H1 (cell line): Measurements from ENCODE around the gene NAALADL1. TPM values are rescaled to one million over a fixed set of nuclear protein-coding genes. Genes with fewer than 3 reads are reported as not detected.

Experiments used
- CHD7 ChIP-seq: fragments of 300-600 bp; sonication (generic); IDR thresholded peaks from 2 replicates; pipeline ENCODE4 v1.7.1; 2012; ENCODE audit warnings: low read length, moderate library complexity, mild to moderate bottlenecking, inconsistent platforms; ENCODE audit not compliant: insufficient replicate concordance
- CREB1 ChIP-seq: IDR thresholded peaks from 2 replicates; pipeline ENCODE4 v1.6.1; 2012; ENCODE audit warnings: inconsistent platforms
- EP300 ChIP-seq, 2 experiments: IDR thresholded peaks; 1 replicate in 1 of 2; 2 replicates in 1 of 2; pipeline ENCODE4 v1.6.1; 2011 to 2012; ENCODE audit warnings: low read depth in 2 of 2, low read length in 2 of 2, mild to moderate bottlenecking in 2 of 2, borderline replicate concordance in 1 of 2, inconsistent platforms in 1 of 2, moderate library complexity in 1 of 2
- HDAC2 ChIP-seq, 2 experiments: fragments of 300-600 bp in 1 of 2; sonication (generic) in 1 of 2; IDR thresholded peaks; 2 replicates each; pipeline ENCODE4 v1.6.1; 2011 to 2012; ENCODE audit warnings: low read depth in 2 of 2, low read length in 2 of 2, mild to moderate bottlenecking in 2 of 2, moderate library complexity in 2 of 2, borderline replicate concordance in 1 of 2, inconsistent platforms in 1 of 2
- MAFK ChIP-seq: IDR thresholded peaks from 2 replicates; pipeline ENCODE4 v1.6.1; 2012; ENCODE audit warnings: low read depth, mild to moderate bottlenecking, improper control_type of control experiment, low read length
- POLR2A ChIP-seq, 2 experiments: IDR thresholded peaks; 1 replicate in 1 of 2; 2 replicates in 1 of 2; pipeline ENCODE4 v1.6.1; 2011; ENCODE audit warnings: low read depth in 2 of 2, low read length in 2 of 2, mild to moderate bottlenecking in 2 of 2; ENCODE audit errors: control extremely low read depth in 1 of 2
- SIN3A ChIP-seq, 2 experiments: IDR thresholded peaks in 1 of 2; conservative IDR thresholded peaks in 1 of 2; 2 replicates each; pipeline ENCODE4 v1.6.1; 2011 to 2012; ENCODE audit warnings: low read length in 2 of 2, improper control_type of control experiment in 1 of 2, low read depth in 1 of 2, mild to moderate bottlenecking in 1 of 2
- SIRT6 ChIP-seq: IDR thresholded peaks from one replicate; pipeline ENCODE4 v1.7.1; 2012; ENCODE audit warnings: low read length, inconsistent platforms
- SP4 ChIP-seq: IDR thresholded peaks from 2 replicates; pipeline ENCODE4 v1.6.1; 2012; ENCODE audit warnings: low read length, inconsistent platforms
- TEAD4 ChIP-seq: IDR thresholded peaks from 2 replicates; pipeline ENCODE4 v1.6.1; 2012; ENCODE audit warnings: low read depth, low read length, inconsistent platforms, mixed read lengths
- polyA plus RNA-seq, 7 experiments: library from polyadenylated mRNA; depleted of rRNA in 3 of 7; stranded (reverse) in 5 of 7; unstranded in 2 of 7; fragments of >200 nt in 5 of 7; fragments of 200-250 nt in 2 of 7; gene quantifications; 1 replicate in 5 of 7; 2 replicates in 1 of 7; 4 replicates in 1 of 7; pipeline versions ENCODE4 v1.2.1 to v1.2.3, GENCODE V29; 2011 to 2013; ENCODE audit warnings: missing spikeins in 2 of 7, mixed read lengths in 2 of 7
- total RNA-seq: library from RNA; stranded (reverse); fragmentation: NEBNext Ultra II Directional; extraction: Animal tissue kit (Norgen Biotek cat#: 25700); gene quantifications from 2 replicates; pipeline ENCODE4 v1.2.1, GENCODE V29; 2021

The NAALADL1 gene
- total and polyA plus RNA-seq, 2 of the 8 experiments (the other 6 are each of a cell fraction or from before 2014, with no cell fraction given): 7.5 to 9.9 TPM

- TF ChIP-seq POLR2A (IDR thresholded peaks at IDR 0.05; ENCODE audit: control extremely low read depth in 1 of 2, low read depth in 2 of 2, low read length in 2 of 2) (peak; percentile 75 to 86), SIRT6 (no peak), CREB1 (peak; percentile 72), MAFK (no peak), CHD7 (no peak), TEAD4 (peak; percentile 51; the same call in 1 of the 2 replicates), SP4 (peak; percentile 55; the same call in 1 of the 2 replicates), SIN3A (conservative IDR thresholded peaks at IDR 0.05 in 1 of 2, IDR thresholded peaks at IDR 0.05 in 1 of 2; ENCODE audit: low read depth in 1 of 2, low read length in 2 of 2) (peak; percentile 96 to 97), HDAC2 (IDR thresholded peaks at IDR 0.05; ENCODE audit: borderline replicate concordance in 1 of 2, low read depth in 2 of 2, low read length in 2 of 2) (peak; percentile 66; a peak in 1 of 4 replicates), EP300 (IDR thresholded peaks at IDR 0.05; ENCODE audit: borderline replicate concordance in 1 of 2, low read depth in 2 of 2, low read length in 2 of 2) (peak in 1 of 2 experiments; percentile 86; a peak in 2 of 3 replicates)
Measured at GRCh38 chr11:65095974-65096806, 37.8 kb upstream of the NAALADL1 start, which contains the start of gene VPS51 (continued).
